Activated CD8-positive, alpha-beta memory T cell treated with anti-CD3 and anti-CD28 coated beads for 1 hour (primary cell): Measurements from ENCODE around the gene FGD3.
A peak's percentile ranks its signal among the peaks of the same experiment; 100 is the strongest.

Source experiments
- DNase-seq, 2 donors: peaks; one replicate each; pipeline ENCODE4 v3.0.0-alpha.2; 2020; ENCODE audit warnings: low read depth in 1 of 2; ENCODE audit errors: extremely low read depth in 1 of 2

Gene FGD3

DNA sequence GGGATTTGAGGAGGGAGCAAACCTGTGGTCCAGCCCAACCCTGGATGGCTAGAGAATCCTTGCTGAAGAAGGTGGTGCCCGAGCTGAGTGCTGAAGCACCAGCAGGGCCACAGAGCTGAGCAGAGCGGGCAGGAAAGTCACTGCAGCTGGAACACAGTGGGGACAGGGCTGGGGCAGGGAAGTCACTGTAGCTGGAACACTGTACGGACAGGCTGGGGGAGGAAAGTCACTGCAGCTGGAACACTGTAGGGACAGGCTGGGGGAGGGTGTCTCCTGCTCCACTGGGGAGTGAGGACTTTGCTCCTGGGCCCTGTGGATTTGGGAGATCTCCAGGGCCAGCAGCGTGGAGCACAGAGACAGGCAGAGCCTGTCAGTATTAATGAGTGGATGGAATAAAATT is 102.2 kb downstream of the FGD3 start:
- DNase-seq = no peak

DNA sequence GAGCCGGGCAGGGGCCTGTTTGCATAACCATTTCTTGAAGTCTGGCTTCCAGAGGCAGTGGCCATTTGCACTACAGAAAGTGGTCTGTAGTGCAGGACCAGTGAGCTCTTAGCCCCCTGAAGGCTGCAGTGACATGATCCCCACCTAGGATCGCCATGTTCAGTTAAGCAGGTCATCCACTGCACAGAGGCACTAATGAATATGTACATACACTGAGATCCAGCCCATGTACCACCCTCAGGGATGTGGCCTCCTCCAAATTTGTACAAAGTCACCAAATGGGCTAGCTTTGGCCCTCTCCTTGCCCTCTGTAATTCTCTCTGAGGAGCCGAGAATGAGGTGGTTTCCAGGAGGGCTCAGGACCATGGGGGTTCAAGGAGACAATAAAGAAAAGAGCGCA is 102.9 kb downstream of the FGD3 start:
- DNase-seq = no peak

DNA sequence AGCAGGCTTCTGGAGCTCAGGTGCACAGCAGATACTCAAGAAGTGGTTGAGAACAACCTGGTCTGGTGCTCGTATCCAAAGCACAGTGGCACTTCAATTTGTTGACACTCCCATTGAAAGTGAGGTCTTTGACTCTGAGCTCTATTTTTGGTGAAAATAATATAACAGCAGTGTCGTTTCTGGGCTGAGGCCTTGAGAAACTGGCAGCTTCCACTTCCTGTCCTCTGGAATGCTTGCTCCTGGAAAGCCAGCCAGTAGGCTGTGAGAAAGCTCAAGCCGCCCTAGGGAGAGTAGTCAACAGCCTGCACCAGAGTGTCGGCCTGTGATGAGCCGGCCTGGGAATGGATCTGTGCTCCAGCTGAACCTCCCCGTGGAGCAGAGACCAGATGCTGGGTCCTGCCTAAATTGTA is 104.4 kb downstream of the FGD3 start:
- no peak for DNase-seq

DNA sequence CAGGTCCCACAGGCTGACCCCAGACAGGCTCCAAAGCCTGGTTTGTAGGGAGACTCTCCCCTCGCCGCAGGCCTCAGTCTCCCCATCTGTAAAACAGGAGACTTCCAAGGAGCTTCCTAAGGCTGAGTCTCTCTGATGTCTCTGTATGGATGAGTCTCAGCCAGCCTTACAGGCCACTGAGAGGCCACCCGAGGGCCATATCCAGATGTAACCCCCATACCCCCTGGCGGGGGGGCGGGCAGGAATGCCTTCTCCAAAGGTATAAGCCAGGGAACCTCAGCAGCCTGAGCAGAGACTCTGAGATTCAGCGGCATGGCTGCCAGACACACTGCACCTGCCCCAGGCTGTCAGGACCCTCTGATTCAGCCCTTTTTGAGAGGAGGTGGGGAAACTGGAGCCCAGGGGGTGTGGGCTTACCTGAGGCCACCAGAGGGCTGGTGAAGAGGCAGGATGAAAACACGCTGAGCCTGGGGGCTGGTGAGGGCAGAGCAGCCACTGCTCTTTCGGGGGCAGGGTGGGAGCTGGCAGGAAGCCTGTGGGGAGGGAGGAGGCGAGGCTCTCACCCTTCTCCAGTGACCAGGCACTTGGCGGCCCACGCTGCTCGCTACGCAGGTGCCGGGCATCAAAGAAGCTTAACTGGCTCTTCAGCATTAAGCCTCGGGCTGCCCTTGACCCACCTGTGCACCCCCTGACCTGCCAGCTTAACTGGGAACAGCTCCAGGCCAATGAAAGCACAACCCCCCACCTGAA is 105.6 kb downstream of the FGD3 start:
- no peak for DNase-seq

DNA sequence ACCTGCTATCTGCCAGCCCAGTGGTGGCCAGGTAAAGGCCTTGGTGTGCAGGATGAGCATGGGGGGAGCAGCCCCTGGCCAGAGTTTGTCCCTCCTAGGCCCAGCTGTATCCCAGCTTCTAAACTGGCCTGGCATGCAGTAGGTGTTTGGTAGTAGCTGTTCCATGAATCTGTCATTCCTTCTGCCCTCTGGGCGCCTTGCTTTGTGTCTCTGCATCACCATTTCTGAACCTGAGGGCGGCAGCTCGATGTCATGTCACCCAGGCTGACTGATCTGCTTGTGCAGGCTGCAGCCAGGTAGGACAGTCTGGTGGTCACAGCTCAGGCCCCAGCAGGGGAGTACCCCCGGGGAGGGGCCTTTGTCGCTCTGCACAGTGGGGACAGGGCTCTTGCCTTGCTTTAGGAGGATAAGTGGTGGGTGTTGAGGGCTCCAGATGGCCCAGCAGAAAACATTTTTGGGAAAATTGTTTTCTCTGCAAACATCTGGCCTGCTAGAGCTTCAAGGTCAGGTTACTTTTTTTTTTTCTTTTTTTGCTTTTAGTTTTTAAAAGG is 106.5 kb downstream of the FGD3 start:
- DNase-seq = no peak

DNA sequence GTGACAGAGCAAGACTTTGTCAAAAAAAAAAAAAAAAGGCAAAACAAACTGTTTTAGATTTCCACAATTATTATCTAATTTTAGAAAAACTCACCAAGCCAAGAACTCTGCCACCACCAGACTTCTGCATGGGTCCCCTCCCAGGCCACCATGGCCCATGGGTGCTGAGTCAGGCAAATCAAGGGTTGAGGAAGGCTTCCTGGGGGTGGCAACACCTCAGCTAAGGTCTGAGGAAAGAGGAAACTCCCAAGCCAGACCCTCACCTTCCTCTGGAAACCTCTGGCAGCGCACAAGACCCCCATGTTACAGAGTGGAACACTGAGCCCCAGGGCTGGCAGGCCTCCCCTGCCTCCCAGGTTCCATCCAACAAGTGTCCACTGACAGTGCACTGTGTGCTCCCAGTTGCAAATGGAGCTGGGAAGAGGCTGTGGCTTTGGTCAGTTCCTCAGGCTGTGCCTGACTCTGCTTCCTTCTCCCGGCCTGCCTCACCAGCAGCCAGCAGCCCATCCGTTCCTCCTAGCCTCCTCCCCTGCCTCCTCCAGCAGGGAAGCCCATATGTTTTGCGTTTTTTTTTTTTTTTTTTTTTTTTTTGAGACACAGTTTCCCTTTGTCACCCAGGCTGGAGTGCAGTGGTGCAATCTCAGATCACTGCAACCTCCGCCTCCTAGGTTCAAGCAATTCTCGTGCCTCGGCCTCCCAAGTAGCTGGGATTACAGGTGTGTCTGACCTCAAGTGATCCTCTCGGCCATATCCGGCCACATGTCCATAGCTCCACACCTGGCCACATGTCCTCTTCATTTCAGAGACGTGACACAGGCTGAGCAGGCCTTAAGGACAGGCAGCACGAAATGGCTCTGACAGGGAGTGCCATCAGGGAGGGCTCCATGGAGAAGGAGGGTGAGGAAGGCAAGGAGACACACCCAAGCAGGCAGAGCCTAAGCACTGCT is 107.7 kb downstream of the FGD3 start:
- no peak for DNase-seq

DNA sequence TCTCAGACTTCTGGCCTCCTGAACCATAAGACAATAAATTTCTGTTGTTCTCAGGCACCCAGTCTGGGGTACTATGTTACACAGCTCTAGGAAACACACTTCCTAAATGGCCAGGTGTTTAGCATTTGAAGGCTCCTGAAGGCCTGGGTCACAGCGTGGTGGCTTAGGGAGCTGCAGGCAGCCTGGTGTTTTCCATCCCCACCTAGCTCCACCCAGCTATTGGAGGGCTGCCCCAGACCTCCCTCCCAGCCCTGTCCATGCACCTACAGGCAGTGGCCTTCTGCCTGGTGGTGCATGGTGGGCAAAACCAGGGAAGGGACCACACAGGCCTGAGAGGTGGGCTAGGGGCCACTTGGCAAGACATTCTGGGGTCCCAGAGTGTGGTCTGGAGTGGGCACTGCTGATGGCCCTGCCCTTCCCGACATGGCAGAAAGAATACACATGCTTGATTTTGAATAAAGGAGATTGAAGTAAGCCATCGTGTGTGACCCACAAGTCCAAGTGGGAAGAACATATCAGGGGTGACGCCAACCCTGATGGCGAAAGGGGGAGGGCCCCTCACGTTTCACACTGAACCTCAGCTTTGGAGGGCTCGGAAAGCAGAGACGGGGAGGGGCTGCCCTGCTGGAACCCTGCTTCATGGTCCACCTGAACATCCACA is 109.8 kb downstream of the FGD3 start:
- DNase-seq = no peak

DNA sequence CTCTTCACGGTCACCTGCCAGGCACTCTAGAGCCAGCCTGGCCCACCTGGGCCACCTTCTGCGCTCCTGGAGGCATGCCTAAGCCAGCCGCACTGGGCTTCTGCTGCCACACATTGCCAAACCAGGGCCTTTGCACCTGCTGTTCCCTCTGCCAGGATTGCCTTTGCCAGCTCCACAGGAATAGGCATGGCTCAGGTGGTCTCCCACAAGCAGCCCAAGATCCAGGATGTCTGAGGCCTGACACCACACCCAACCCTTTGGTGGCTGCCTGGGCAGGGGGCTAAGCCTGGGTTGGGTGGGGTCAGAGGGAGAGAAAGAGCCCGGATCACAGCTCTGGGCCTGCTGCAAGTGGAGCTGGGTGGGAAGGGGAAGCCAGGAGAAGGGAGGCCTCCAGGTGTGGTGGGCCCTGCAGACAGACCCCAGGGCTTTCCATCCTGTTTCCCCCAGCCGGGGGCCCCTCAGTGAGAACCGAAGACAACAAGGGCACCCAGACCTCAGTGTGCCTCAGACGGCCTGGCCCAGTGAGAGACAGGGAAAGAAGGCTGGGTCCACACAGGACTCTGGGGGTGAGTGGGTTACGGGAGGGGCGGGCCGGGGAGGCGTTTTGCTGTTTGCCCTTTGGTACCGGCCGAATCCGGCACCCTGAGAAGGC is 110.5 kb downstream of the FGD3 start:
- no peak for DNase-seq

DNA sequence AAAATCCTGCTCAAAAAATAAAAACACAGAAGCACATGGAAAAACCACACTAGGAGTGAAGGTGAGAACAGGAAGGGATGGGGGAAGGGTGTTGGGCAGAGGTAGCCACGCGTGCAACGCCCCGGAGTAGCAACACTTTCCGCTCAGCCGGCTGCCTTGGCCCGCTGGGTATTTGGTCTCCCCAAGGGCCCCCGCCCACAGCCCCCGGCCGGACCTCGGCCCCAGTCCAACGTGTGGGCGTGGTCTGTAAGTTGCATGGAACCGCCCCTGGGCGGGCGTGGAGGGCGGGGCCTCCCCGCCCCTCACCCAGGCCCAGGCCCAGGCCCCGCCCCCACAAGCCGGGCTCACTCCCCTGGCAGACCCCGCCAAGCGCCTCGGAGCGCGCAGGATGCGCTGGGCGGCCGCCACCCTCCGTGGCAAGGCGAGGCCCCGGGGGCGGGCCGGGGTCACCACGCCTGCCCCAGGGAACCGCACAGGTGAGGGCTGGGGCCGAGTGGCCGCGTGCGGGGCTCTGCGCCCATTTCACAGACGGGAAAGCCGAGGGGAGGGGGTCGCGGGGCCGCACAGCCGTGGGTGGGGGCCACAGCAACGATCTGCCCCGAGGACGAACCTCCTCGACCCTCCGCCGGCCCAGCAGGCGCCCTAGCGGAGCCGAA is 111.2 kb downstream of the FGD3 start, which contains the start of gene SUSD3:
TSS of gene SUSD3 (plus strand) at position 347 of the 656 bp plus-strand sequence. CDS start at position 389, 42 bp downstream.
- DNase-seq = peak; percentile 18 to 48

DNA sequence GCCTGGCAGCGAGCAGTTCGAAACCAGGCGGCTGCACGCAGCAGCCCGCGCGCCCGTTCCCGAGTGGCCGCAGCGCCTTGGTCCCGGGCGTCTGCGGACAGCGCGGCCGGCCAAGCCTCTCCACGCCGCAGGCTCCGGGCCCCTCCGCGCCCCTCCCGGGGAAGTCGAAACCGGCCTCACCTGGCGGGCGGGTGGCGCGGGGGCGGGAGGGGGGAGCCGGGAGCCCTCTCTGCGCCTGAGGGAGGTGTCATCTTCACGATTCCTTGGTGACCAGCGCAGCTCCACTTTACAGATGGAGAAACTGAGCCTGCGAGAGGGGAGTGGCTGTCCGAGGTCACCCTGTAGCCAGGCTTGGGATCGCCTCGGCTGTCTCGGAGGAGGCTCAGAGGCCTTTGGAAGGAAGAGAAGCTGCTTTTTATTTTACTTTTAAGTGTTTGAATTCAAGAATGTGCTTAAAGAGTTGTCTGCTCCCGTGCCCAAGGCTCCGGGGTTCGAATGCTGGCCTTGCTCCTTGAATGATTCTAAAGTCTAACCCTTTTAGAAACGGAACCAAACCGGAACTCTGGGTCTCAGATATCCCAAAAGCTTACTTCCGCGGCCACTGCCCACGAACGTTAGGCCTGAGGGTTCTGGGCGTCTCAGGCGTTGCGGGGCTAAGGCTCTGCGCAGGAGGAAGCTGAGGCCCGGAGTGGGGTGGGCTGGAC is 111.8 kb downstream of the FGD3 start:
- DNase-seq = no peak

DNA sequence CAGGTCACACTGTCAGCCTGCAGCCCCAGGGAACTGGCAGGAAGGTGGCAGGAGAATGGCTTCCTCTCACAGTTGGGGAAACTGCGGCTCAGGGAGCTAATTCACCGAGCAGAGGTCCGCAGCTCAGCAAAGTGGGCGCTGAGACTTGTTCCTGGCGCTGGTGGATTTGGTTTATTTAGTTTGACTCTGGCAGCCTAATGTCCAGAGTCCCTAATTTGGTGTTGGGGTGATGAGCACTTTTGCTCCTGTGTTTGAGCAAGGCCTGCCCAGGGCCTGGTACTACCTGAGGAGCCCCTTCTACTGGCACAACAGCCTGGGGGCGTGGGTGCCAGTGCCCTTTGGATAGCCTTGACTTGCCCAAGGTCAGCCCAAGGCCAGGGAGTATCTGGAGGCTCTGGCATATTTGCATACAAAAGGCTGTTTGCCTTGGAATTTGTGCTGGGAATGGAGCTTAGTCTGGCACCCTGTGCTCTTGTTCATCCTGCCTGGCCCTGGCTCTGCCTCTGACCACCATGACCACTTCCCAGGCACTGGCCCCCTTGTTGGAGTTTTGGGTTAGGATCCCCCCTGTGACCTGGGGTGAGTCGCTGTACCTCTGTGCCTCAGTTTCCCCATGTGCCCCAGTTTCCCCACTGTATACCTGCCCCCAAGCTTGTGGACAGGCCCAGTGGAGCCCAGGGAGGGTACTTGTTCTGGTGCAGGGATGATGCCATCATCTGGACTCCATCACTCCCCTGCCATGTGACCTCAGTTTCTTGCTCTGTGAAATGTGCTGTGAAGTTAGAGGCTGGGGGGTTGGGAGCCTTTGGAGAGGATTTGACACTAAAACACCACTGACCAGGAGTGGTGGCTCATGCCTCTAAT is 112.6 kb downstream of the FGD3 start:
- DNase-seq = no peak

DNA sequence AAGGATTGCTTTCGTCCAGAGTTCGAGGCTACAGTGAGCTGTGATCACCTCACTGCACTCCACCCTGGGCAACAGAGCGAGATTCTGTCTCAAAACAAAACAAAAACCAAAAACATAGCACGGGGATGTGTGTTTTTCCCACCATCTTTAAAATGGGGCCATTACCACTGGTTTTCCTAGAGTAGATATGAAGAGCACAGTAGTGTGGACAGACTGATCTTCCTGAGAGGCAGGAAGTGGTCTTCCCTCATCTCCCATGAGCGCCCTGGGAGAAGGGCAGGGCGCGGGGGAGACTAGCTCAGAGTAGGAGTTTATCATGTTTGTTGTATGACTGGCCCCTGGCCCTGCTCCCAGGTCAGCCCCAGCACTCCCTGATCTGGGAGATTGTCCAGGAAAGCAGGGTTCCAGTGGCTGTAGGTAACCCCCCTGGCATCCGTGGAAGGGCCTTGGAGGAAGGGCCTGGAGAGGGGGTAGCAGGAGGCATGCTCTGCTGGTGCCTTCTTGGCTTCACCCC is 113.5 kb downstream of the FGD3 start:
- no peak for DNase-seq

DNA sequence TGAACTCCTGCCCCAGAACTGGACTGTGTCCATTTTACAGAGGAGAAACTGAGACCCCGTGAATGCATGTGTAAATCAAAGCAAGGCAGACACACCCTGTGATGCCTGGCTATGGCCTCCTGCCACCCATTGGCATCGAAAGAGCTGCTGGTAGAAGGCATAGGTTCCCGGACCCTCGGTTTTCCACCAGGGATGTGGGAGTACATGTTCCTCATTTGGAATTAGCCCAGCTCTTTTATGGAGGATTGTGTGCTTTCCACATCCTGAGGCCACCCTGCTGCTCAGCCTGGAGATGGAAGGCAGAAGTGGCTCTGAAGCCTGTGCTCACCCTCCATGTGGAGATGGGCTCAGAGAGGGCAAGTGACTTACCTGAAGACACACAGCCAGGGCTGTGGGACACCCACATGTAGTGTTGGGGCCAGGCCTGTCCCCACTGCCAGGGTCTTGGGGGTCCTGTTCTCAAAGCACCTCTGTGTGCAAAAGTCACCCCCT is 114.0 kb downstream of the FGD3 start:
- DNase-seq = no peak

DNA sequence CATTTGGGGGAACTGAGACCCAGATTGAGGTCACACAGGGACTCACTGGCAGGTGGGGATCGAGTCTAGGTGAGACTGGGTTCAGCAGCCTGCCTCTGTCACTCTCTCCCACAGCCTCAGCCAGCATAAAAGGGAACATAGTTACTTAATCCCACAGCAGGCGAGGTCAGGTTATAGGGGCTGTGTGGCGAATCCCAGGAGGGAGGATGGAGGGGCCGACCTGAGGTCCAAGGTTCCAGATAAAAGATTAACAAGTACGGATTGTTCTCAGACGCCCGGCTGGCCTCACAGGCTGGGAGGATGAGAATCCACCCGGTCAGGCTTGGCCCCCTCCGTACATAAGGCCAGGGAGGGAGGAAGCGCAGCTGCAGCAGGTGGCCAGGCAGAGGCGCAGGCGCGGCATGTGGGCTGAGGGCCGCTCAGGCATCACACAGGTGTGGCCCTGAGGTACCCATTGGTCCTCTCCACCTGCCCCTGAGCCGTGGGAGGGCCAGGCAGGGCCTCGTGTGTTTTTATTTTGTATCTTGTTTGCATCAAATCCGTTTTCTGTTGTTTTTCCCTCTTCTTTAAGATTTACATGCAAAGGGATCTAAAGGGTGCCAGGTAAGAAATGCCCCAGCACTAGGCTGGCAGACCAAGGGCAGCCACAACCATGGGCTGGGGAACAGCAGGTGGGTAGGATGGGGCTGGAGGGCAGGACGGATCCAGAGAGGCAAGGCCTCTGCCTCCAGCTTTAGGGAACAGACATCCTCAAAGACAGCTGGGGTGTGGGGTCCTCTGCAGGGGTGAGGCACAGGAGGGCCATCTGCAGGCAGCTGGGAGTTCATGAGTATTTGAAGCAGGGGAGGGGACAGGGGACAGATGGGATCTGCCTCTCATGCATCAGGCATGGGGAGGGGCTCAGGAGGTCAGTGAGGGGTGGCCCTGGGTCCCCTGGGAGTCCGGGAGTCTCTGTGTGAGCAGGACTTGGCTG is 114.8 kb downstream of the FGD3 start:
- no peak for DNase-seq

DNA sequence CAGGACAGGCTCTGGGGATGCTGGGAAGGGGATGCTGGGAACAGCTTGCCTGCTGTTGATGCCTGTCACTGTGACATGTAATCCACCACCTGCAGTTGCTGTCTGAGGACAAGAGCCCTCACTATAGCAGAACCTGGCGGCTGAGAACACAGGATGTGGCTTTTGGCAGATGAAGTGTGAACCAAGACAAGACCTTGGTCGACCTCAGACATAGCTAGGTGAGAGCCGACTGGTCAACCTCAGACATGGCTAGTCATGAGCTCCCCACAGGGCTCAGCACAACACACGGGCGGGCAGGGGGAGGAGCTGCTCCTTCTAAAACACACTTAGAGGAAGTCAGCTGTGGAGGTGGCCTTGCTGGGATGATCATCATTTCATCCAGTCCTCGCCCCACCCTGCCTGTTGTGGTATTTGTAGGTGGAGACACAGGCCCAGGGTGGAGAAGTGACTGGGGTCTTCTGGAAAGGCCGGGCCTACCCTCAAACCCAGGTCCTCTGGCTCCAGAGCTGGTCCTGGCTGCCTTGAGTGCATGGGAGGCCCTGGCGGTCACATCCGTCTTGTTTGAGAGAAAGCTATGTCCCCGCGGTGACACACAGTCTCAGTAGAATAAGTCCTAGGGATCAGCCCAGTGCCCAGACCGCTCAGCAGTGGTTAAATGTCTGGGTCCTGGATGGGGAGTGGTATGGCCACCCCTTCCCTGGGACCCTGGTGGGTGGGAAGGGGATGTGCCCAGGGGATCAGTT is 117.2 kb downstream of the FGD3 start:
- DNase-seq = peak; percentile 68 to 73

DNA sequence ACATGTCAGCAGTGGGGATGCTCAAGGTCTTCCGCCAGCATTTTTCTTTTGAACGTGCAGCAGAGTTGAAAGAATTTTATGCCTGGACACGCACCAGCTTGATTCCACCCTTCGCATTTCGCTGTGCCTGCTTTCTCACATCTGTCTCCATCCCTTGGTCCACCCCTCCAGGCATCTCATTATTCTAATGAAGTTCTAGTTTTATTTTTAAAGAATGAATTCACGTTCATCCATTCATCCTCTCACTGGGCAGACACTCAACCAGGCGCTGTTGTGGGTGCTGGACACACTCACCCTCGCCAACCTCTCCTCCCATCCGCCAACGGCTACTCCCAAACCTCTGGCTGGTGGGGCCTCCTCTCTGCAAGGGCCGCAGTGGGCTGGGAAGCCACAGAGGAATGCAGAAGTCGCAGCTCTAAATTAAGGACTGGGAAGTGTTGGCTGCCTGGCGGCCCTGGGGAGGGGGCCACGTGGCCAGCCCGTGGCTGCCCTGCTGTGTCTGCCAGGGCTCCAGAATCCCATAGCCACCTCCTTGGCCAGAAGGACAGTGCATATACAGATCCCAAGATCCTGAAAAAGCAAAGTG is 117.9 kb downstream of the FGD3 start:
- DNase-seq = no peak
